Mesendoderm (in vitro differentiated cells): ENCODE results near the gene RBM23.
"Not testable (repeated sequence)": the region's sequence is repeated elsewhere in the genome, so short reads cannot be mapped to it uniquely, and the experiment has no call there.

Source experiments
- DNase-seq: peaks from one replicate; pipeline ENCODE4 v3.0.0; 2013
- H2AK5ac ChIP-seq: 2 replicates; pipeline ENCODE4 v1.6.1; 2013; ENCODE audit warnings: low read length, inconsistent platforms
- H2BK120ac ChIP-seq: 2 replicates; pipeline ENCODE4 v1.6.1; 2013; ENCODE audit warnings: low read depth, mild to moderate bottlenecking, low read length, moderate library complexity, mixed read lengths
- H2BK15ac ChIP-seq: replicated peaks from 2 replicates; pipeline ENCODE4 v1.6.1; 2013; ENCODE audit warnings: low read depth, mild to moderate bottlenecking, moderate library complexity
- H2BK5ac ChIP-seq: 2 replicates; pipeline ENCODE4 v1.6.1; 2013; ENCODE audit warnings: low read length, inconsistent platforms
- H3K18ac ChIP-seq: 2 replicates; pipeline ENCODE4 v1.6.1; 2013; ENCODE audit warnings: mild to moderate bottlenecking, low read length, mixed read lengths
- H3K23ac ChIP-seq: one replicate; pipeline ENCODE4 v1.6.1; 2013; ENCODE audit warnings: low read length
- H3K27ac ChIP-seq: 2 replicates; pipeline ENCODE4 v1.5.1; 2013; ENCODE audit warnings: low read depth, mild to moderate bottlenecking, inconsistent platforms, low read length, moderate library complexity
- H3K27me3 ChIP-seq: 2 replicates; pipeline ENCODE4 v1.6.1; 2013; ENCODE audit warnings: low read length, control low read depth, mild to moderate bottlenecking, inconsistent platforms; ENCODE audit not compliant: insufficient read depth, poor library complexity
- H3K36me3 ChIP-seq: 2 replicates; pipeline ENCODE4 v1.6.1; 2013; ENCODE audit warnings: low read length, inconsistent platforms; ENCODE audit not compliant: control insufficient read depth, insufficient read depth
- H3K4ac ChIP-seq: one replicate; pipeline ENCODE4 v1.6.1; 2013; ENCODE audit warnings: low read depth, mild to moderate bottlenecking, low read length, moderate library complexity
- H3K4me1 ChIP-seq: 2 replicates; pipeline ENCODE4 v1.6.1; 2013; ENCODE audit warnings: low read depth, low read length, inconsistent platforms; ENCODE audit not compliant: control insufficient read depth
- H3K4me2 ChIP-seq: 2 replicates; pipeline ENCODE4 v1.6.1; 2013; ENCODE audit warnings: low read length
- H3K4me3 ChIP-seq: 2 replicates; pipeline ENCODE4 v1.5.1; 2013; ENCODE audit warnings: mild to moderate bottlenecking, low read length
- H3K56ac ChIP-seq: one replicate; pipeline ENCODE4 v1.6.1; 2013; ENCODE audit warnings: low read length
- H3K79me1 ChIP-seq: 2 replicates; pipeline ENCODE4 v1.6.1; 2013; ENCODE audit warnings: low read length, inconsistent platforms
- H3K79me2 ChIP-seq: 2 replicates; pipeline ENCODE4 v1.6.1; 2013; ENCODE audit warnings: mild to moderate bottlenecking, low read length; ENCODE audit not compliant: control insufficient read depth, insufficient read depth
- H3K9ac ChIP-seq: 2 replicates; pipeline ENCODE4 v1.6.1; 2013; ENCODE audit warnings: low read length, inconsistent platforms
- H4K5ac ChIP-seq: one replicate; pipeline ENCODE4 v1.6.1; 2013; ENCODE audit warnings: low read length
- H4K8ac ChIP-seq: one replicate; pipeline ENCODE4 v1.6.1; 2013; ENCODE audit warnings: low read depth, mild to moderate bottlenecking, control low read depth, low read length, moderate library complexity
- whole genome bisulfite sequencing: extraction: QIAGEN DNeasy Blood & Tissue Kit; methylation state at CpG from one replicate; pipeline ENCODE4 v1.1.7; 2013; ENCODE audit warnings: low lambda C conversion rate, missing lambda C conversion rate; ENCODE audit not compliant: insufficient coverage; ENCODE audit errors: extremely low coverage; 5-methylcytosine and 5-hydroxymethylcytosine counted together

Gene RBM23

DNA sequence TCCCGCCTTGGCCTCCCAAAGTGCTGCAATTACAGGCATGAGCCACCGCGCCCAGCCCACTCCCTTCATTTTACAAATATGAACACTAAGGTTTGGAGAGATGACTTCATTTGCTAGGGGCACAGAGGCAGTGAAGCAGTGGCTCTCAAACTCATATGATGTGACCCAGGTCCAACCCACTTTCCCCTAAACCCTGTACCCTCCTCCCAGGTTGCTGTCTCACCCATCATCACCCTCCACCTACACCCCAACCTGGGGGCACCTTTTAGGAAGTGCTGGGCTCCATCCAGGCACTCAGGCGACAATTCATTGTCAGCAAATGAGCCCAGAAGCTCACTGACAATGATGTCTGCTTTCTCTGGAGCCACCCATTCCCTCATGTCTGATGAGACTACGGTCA, 4.8 kb upstream of the RBM23 start:
- H3K4me2 ChIP-seq = no peak overlapping the region
- no peak overlapping the region for H2BK5ac ChIP-seq
- H3K9ac ChIP-seq = no peak overlapping the region
- no peak overlapping the region for H2BK15ac ChIP-seq
- no peak for DNase-seq
- H3K27ac ChIP-seq = no peak overlapping the region
- no peak overlapping the region for H2AK5ac ChIP-seq
- H2BK120ac ChIP-seq = no peak overlapping the region
- WGBS = no CpG with 5 or more reads among the region's 5 CpGs
- peaks cover 4% of the 10 kb centered on the region for H3K4me1 ChIP-seq
- H4K8ac ChIP-seq = no peak overlapping the region
- H3K4ac ChIP-seq = no peak overlapping the region
- no peak overlapping the region for H3K18ac ChIP-seq
- peaks cover 10% of the 10 kb centered on the region for H3K79me1 ChIP-seq
- peaks cover 14% of the 10 kb centered on the region for H3K79me2 ChIP-seq
- H3K36me3 ChIP-seq = peaks cover 30% of the 10 kb centered on the region
- H3K23ac ChIP-seq = no peak overlapping the region
- no peak overlapping the region for H4K5ac ChIP-seq
- no peak overlapping the region for H3K56ac ChIP-seq
- no peak overlapping the region for H3K4me3 ChIP-seq
- H3K27me3 ChIP-seq = no peaks in the 10 kb centered on the region

DNA sequence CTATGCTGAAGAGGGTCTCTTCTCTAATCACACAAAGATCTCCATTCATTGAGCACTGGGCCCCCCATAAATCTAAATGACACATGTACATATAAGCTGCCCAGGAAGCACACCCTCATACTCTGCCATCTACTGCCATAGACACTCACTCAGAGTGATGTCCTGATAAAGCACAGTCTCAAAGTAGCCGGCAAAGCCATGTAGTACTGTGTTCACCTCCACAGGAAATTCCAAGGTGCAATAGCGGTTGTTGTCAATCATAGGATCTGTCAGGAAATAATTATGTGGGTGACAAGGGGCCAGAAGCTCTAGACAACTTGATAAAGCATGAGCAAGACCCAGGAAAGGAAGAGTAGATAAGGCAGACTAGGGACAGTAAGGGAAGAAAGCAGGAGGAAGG, 3.3 kb upstream of the RBM23 start:
- Histone ChIP-seq H3K23ac (no peak overlapping the region), H2AK5ac (no peak overlapping the region), H3K9ac (no peak overlapping the region), H3K4me3 (no peak overlapping the region), H2BK120ac (no peak overlapping the region), H3K56ac (no peak overlapping the region), H3K4me2 (no peak overlapping the region), H4K5ac (no peak overlapping the region), H3K36me3 (peaks cover 30% of the 10 kb centered on the region), H3K27ac (no peak overlapping the region), H3K79me2 (peaks cover 9% of the 10 kb centered on the region), H3K79me1 (peaks cover 10% of the 10 kb centered on the region), H3K4ac (no peak overlapping the region), H4K8ac (no peak overlapping the region), H3K27me3 (no peaks in the 10 kb centered on the region), H3K4me1 (peaks cover 2% of the 10 kb centered on the region), H2BK5ac (no peak overlapping the region), H3K18ac (no peak overlapping the region), H2BK15ac (no peak overlapping the region)
- DNase-seq = no peak
- no CpG with 5 or more reads among the region's 2 CpGs for WGBS

DNA sequence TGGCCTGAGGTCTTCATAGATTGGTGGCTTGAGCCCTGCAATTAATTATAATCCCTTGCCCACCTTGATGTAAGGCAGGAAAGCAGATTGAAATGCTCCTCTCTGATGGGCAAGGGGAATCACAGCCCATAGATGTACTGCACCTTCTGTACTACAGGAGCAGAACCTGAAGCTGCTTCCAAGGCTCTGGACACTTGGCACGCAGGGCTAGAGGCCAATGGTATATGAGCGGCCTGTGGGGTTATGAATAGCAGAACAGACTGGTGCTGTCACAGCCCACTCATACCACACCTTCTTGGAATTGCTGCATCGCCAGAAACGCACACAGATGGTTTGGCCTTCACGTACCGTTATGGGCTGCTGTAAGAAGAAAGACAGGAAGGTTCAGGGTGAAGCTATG, 1.7 kb upstream of the RBM23 start:
- Histone ChIP-seq H4K8ac (no peak overlapping the region), H3K9ac (no peak overlapping the region), H3K4me3 (no peak overlapping the region), H3K27ac (no peak overlapping the region), H3K79me2 (peaks cover 7% of the 10 kb centered on the region), H4K5ac (no peak overlapping the region), H3K4me2 (no peak overlapping the region), H3K36me3 (peaks cover 30% of the 10 kb centered on the region), H3K56ac (no peak overlapping the region), H3K27me3 (no peaks in the 10 kb centered on the region), H2BK15ac (no peak overlapping the region), H3K79me1 (peaks cover 8% of the 10 kb centered on the region), H2AK5ac (no peak overlapping the region), H3K23ac (no peak overlapping the region), H3K18ac (no peak overlapping the region), H2BK120ac (no peak overlapping the region), H2BK5ac (no peak overlapping the region), H3K4ac (no peak overlapping the region), H3K4me1 (peaks cover 2% of the 10 kb centered on the region)
- DNase-seq = no peak
- WGBS = no CpG with 5 or more reads among the region's 6 CpGs

DNA sequence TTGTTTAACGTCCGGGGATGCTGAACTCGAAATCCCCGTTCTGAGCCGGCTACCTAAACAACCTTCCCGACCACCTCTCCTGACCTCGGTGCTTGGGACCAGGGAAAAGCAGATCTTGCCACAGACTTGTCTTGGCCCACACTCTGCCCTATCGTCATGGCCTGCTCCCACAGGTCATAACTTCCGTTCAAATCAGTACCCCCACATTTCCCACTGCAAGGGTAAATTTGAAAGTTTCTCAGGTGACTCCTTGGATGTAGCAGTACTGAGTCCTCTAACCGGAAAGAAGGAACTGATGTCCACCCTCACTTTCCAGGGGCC, 612 bp upstream of the RBM23 start:
- Histone ChIP-seq H3K79me2 (peaks cover 7% of the 10 kb centered on the region), H4K8ac (no peak overlapping the region), H2BK15ac (no peak overlapping the region), H3K79me1 (peaks cover 8% of the 10 kb centered on the region), H3K4ac (no peak overlapping the region), H4K5ac (no peak overlapping the region), H3K18ac (no peak overlapping the region), H3K27me3 (no peaks in the 10 kb centered on the region), H3K9ac (peak overlapping the region; percentile 70), H2BK120ac (no peak overlapping the region), H3K4me3 (no peak overlapping the region), H3K23ac (no peak overlapping the region), H3K36me3 (peaks cover 28% of the 10 kb centered on the region), H3K4me1 (peaks cover 2% of the 10 kb centered on the region), H2BK5ac (no peak overlapping the region), H3K27ac (peak overlapping the region; percentile 5), H3K56ac (peak overlapping the region; percentile 86), H3K4me2 (peak overlapping the region; percentile 76), H2AK5ac (no peak overlapping the region)
- no CpG with 5 or more reads among the region's 10 CpGs for WGBS
- DNase-seq = no peak

DNA sequence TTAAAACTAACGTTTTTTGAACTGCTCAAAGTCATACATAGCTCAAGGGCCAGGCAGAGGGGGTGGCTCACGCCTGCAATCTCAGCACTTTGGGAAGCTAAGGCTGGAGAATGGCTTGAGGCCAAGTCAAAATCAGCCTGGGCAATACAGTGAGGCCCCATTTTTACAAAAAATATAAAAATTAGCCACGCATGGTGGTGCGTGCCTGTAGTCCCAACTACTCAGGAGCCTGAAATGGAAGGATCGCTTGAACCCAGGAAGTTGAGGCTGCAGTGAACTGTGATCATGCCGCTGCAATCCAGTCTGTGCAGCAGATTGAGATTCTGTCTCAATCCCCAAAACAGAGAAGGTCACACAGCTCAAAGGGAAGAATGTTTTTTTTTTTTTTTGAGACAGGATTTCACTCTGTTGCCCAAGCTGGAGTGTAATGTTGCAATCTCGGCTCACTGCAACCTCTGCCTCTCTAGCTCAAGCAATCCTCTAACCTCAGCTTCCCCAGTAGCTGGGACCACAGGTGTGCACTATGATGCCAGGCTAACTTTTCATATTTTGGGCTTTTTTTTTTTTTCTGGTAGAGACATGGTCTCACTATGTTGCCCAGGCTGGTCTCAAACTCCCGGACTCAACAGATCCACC, 2.9 kb downstream of the RBM23 start:
- Histone ChIP-seq H2BK5ac (no peak overlapping the region), H3K4me1 (no peaks in the 10 kb centered on the region), H3K36me3 (peaks cover 7% of the 10 kb centered on the region), H3K9ac (no peak overlapping the region), H3K23ac (no peak overlapping the region), H4K5ac (no peak overlapping the region), H3K79me2 (peaks cover 10% of the 10 kb centered on the region), H3K79me1 (peaks cover 7% of the 10 kb centered on the region), H3K27me3 (no peaks in the 10 kb centered on the region), H3K4ac (no peak overlapping the region), H2AK5ac (no peak overlapping the region), H2BK120ac (no peak overlapping the region), H3K4me2 (no peak overlapping the region), H4K8ac (no peak overlapping the region), H3K56ac (no peak overlapping the region), H3K27ac (no peak overlapping the region), H2BK15ac (no peak overlapping the region), H3K18ac (no peak overlapping the region), H3K4me3 (no peak overlapping the region)
- no peak for DNase-seq
- no CpG with 5 or more reads among the region's 8 CpGs for WGBS

DNA sequence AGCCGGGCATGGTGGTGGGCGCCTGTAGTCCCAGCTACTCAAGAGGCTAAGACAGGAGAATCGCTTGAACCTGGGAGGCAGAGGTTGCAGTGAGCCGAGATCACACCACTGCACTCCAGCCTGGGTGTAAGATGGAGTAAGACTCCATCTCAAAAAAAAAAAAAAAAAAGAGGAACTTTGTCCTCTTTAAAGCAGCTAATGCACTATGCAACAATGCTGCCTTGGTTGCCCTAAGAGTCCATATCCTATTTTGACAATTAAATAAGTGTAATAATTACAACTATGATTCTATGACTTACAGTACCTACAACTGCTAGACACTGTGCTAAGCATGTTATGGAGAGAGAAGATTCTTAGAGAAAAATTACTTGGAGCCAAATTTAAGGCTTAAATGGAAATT, 4.1 kb downstream of the RBM23 start:
- not testable (repeated sequence) for H4K5ac ChIP-seq, H4K8ac ChIP-seq, H3K4me2 ChIP-seq, H2AK5ac ChIP-seq, H3K4me1 ChIP-seq, H3K79me2 ChIP-seq, H3K27ac ChIP-seq, H2BK15ac ChIP-seq, DNase-seq, H3K4ac ChIP-seq, H3K4me3 ChIP-seq, H3K23ac ChIP-seq, H3K36me3 ChIP-seq, H3K79me1 ChIP-seq, H3K56ac ChIP-seq, H2BK120ac ChIP-seq, H2BK5ac ChIP-seq, H3K9ac ChIP-seq, H3K18ac ChIP-seq, H3K27me3 ChIP-seq
- no CpG with 5 or more reads among the region's 4 CpGs for WGBS
